OCI-LY7 (cell line): ENCODE data around the gene NTSR1. TPM values are rescaled to one million over a fixed set of nuclear protein-coding genes. Genes with fewer than 3 reads are reported as not detected.

Source experiments
- BruUV-seq: library from RNA; stranded (reverse); fragments of 400-500 nt; replicated peaks from 2 replicates; lab custom pipeline; 2021; lab: Mats Ljungman, UMichigan
- CTCF ChIA-PET: fragments of 300-600 bp; sonication (Branson Sonifier 250); formaldehyde crosslinking; loops from one replicate; lab custom pipeline; 2022; ENCODE audit warnings: antibody characterized with exemption; ENCODE audit not compliant: unreplicated experiment; lab: Charles Lee
- POLR2A ChIA-PET: fragments of 300-600 bp; sonication (Branson Sonifier 250); formaldehyde crosslinking; loops from one replicate; lab custom pipeline; 2022; ENCODE audit warnings: antibody characterized with exemption; lab: Charles Lee
- DNase-seq: peaks from one replicate; pipeline ENCODE4 v3.0.0-alpha.2; 2015; ENCODE audit warnings: low spot score
- H2AFZ ChIP-seq: fragments of 200-600 bp; sonication (generic), shearing (Covaris generic); 2 replicates; pipeline ENCODE4 v1.6.1; 2014; ENCODE audit warnings: mild to moderate bottlenecking, antibody characterized with exemption, low read length, moderate library complexity
- H3K27ac ChIP-seq: fragments of 200-600 bp; sonication (generic); 2 replicates; pipeline ENCODE4 v1.5.1; 2014; ENCODE audit warnings: mixed run types, low read depth, mild to moderate bottlenecking, moderate library complexity, low read length, inconsistent platforms; ENCODE audit not compliant: poor library complexity, severe bottlenecking
- H3K36me3 ChIP-seq: fragments of 200-600 bp; sonication (generic); 2 replicates; pipeline ENCODE4 v1.6.1; 2014; ENCODE audit warnings: mild to moderate bottlenecking, antibody characterized with exemption, low read length, moderate library complexity, mixed read lengths; ENCODE audit not compliant: insufficient read depth
- H3K4me1 ChIP-seq: fragments of 200-600 bp; sonication (generic); 2 replicates; pipeline ENCODE4 v1.5.1; 2014; ENCODE audit warnings: mild to moderate bottlenecking, low read length; ENCODE audit not compliant: insufficient read depth, poor library complexity, severe bottlenecking
- H3K4me2 ChIP-seq: fragments of 200-600 bp; sonication (generic); 2 replicates; pipeline ENCODE4 v1.6.1; 2014; ENCODE audit warnings: mild to moderate bottlenecking, low read length
- H3K4me3 ChIP-seq: fragments of 200-600 bp; sonication (generic); 2 replicates; pipeline ENCODE4 v1.5.1; 2014; ENCODE audit warnings: mild to moderate bottlenecking, low read depth, low read length; ENCODE audit not compliant: poor library complexity, severe bottlenecking
- H3K79me2 ChIP-seq: fragments of 200-600 bp; sonication (generic); 2 replicates; pipeline ENCODE4 v1.6.1; 2016; ENCODE audit warnings: low read depth, mild to moderate bottlenecking, low read length, moderate library complexity, mixed read lengths; ENCODE audit not compliant: insufficient read depth
- H3K9me2 ChIP-seq: fragments of 200-600 bp; sonication (generic); 2 replicates; pipeline ENCODE4 v1.6.1; 2016; ENCODE audit warnings: mild to moderate bottlenecking, low read length, mixed read lengths; ENCODE audit not compliant: insufficient read depth
- H3K9me3 ChIP-seq: fragments of 200-600 bp; sonication (generic); 2 replicates; pipeline ENCODE4 v1.6.1; 2014; ENCODE audit warnings: mild to moderate bottlenecking, mixed run types, low read length, mixed read lengths
- H4K20me1 ChIP-seq: fragments of 200-600 bp; sonication (generic); 2 replicates; pipeline ENCODE4 v1.6.1; 2014; ENCODE audit warnings: mild to moderate bottlenecking, antibody characterized with exemption, low read length, moderate library complexity, mixed read lengths; ENCODE audit not compliant: insufficient read depth
- CTCF ChIP-seq: fragments of 200-600 bp; sonication (generic); conservative IDR thresholded peaks from 2 replicates; pipeline ENCODE4 v1.5.1; 2014; ENCODE audit warnings: mild to moderate bottlenecking, antibody characterized with exemption, low read length, moderate library complexity, mixed read lengths
- EZH2phosphoT487 ChIP-seq: fragments of 200-600 bp; sonication (generic); IDR thresholded peaks from 2 replicates; pipeline ENCODE4 v1.6.1; 2018; ENCODE audit warnings: low read depth, borderline replicate concordance, mild to moderate bottlenecking, mixed run types, antibody characterized with exemption, low read length, moderate library complexity, mixed read lengths
- intact Hi-C: fragments of 100-400 bp; cut with micrococcal nuclease; formaldehyde crosslinking; loops from one replicate; pipeline ENCODE4 v1.10.0; 2022; ENCODE audit not compliant: unreplicated experiment
- total RNA-seq, 2 experiments: library from RNA; depleted of rRNA in 1 of 2; stranded (reverse); fragments of >200 nt in 1 of 2; shearing (Covaris generic) in 1 of 2; gene quantifications; 2 replicates each; pipeline ENCODE4 v1.2.3, GENCODE V29; 2014 to 2022

NTSR1 gene
- total RNA-seq, 2 experiments from 2014 or later = not detected

DNA sequence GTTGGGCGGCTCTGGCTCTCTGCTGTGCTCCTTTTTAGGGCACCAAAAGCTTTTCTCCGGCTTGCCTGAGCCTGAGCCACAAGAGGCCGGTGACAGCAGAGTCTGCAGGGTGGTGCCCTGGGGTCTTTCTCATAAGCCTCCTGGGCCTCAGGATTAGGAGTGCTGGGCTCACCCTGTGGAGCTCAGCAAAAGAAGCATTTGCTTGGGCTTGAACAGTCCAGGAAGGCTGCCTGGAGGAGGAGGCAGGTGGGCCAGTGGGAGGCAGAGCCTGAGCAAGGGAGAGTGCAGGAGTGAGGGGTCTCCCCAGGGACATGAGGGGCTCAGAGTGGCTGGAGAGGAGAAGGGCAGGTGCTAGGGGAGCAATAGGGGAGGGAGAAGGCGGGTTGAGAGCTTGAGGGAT, 54.8 kb downstream of the NTSR1 start:
- DNase-seq = no peak
- no peaks in the 10 kb centered on the region for H3K79me2 ChIP-seq
- TF ChIP-seq EZH2phosphoT487 = no peak
- TF ChIP-seq CTCF = no peak
- H3K9me2 ChIP-seq = no peaks in the 10 kb centered on the region
- no peaks in the 10 kb centered on the region for H4K20me1 ChIP-seq
- no peak overlapping the region for H3K4me3 ChIP-seq
- no peaks in the 10 kb centered on the region for H3K36me3 ChIP-seq
- H2AFZ ChIP-seq = no peak overlapping the region
- no peaks in the 10 kb centered on the region for H3K4me1 ChIP-seq
- intact Hi-C loops = no loop called here
- H3K9me3 ChIP-seq = no peaks in the 10 kb centered on the region
- H3K4me2 ChIP-seq = no peak overlapping the region
- POLR2A ChIA-PET = interaction anchor here (0.6 kb wide), 1 partner anchor 389 kb away, joined by 3 read pairs; no protein-coding TSS in a partner anchor
- no TSS peak for BruUV-seq
- H3K27ac ChIP-seq = no peak overlapping the region
- CTCF ChIA-PET = no interaction called here

DNA sequence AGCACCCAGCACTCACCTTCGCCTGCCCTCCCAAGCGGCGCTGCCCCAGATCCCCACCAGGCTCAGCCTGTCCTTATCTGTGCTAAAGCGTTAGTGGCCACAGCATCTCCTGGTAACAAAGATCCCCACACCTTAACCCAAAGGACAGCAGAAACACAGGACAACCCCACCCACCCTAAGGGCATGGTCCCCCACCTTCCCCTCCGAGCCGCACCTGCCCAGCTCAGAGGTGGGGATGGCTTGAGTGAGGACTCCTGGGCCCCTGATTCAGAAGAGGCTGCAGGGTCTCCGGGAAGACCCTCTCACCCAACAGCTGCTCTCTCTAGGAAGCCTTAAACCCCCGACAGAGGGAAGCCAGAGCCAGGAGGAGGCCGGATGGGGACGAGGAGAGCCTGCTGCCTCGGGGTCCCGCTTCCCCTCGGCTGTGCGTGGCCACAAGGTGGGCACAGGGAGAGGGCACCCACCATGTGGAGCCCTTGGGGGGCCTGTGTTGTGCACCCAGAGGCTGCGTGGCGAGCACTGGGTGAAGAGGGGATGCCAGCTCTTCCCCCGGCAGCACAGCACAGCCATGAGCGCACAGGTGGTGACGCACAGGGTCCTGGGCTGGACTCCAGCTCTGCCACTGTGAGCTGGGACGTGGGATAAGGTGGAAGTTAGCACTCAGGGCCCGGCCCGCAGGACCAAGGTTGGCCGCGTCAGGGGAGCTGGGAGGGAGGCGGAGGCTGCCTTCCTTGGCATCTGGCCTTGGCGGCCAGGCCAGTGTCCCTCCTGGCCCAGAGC, 55.7 kb downstream of the NTSR1 start:
- CTCF ChIA-PET = no interaction called here
- intact Hi-C loops = no loop called here
- no peaks in the 10 kb centered on the region for H3K9me3 ChIP-seq

More for the DNA sequence above, 55.7 kb downstream of the NTSR1 start:
- no peak for TF ChIP-seq EZH2phosphoT487
- no peak for TF ChIP-seq CTCF
- no peaks in the 10 kb centered on the region for H3K9me2 ChIP-seq
- no peak overlapping the region for H3K4me3 ChIP-seq
- no peak for DNase-seq
- no peak overlapping the region for H2AFZ ChIP-seq
- H4K20me1 ChIP-seq = no peaks in the 10 kb centered on the region
- H3K4me2 ChIP-seq = no peak overlapping the region
- H3K4me1 ChIP-seq = no peaks in the 10 kb centered on the region
- H3K79me2 ChIP-seq = no peaks in the 10 kb centered on the region
- no peaks in the 10 kb centered on the region for H3K36me3 ChIP-seq
- H3K27ac ChIP-seq = no peak overlapping the region
- POLR2A ChIA-PET = no interaction called here
- BruUV-seq = no TSS peak
